ENCODE data around the gene MAPKBP1. TPM values are rescaled to one million over a fixed set of nuclear protein-coding genes. Genes with fewer than 3 reads are reported as not detected.

MAPKBP1 gene
- total RNA-seq, 2 donors from 2014 or later = 16.7 to 26.3 TPM

DNA sequence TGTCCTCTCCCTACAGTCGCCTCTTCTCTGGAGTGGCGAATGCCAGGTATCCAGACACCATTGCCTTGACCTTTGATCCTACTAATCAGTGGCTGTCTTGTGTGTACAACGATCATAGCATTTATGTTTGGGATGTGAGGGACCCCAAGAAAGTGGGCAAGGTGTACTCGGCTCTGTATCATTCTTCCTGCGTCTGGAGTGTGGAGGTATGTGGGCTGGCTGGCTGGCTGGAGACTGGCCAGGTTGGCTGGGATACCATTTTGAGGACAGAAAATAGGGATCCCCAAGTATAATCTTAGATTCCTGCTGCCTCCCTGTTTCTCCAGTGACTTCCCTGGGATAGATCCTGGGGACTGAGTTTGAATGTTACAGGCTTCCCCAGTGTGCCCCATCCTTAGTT lies 40.2 kb downstream of the MAPKBP1 start:
- Histone ChIP-seq H3K4me3 (ENCODE audit: low read length) (no peak overlapping the region), H3K27me3 (ENCODE audit: control insufficient read depth, insufficient read depth, low read length, poor library complexity, severe bottlenecking) (no peaks in the 10 kb centered on the region), H3K27ac (ENCODE audit: low read depth, low read length) (no peak overlapping the region), H3K9ac (ENCODE audit: extremely low read depth, low read length, poor library complexity, severe bottlenecking) (no peak overlapping the region), H3K36me3 (ENCODE audit: control insufficient read depth, insufficient read depth, low read length) (peaks cover 10% of the 10 kb centered on the region), H3K9me3 (ENCODE audit: control insufficient read depth, low read length) (no peaks in the 10 kb centered on the region), H3K4me1 (ENCODE audit: control insufficient read depth, insufficient read depth, low read length) (no peaks in the 10 kb centered on the region)
- H3K36me3 Mint-ChIP-seq (ENCODE audit: low read depth) = peaks cover 16% of the 10 kb centered on the region
- no peak overlapping the region for H3K27ac Mint-ChIP-seq
- DNase-seq = no peak
- WGBS, 2 experiments (ENCODE audit: insufficient coverage in 1 of 2, insufficient read length in 1 of 2) = 94 to 100% methylated on average over 4 to 5 of the region's 5 CpGs
- H3K9me3 Mint-ChIP-seq = no peaks in the 10 kb centered on the region
- H3K4me1 Mint-ChIP-seq = no peaks in the 10 kb centered on the region
- no peaks in the 10 kb centered on the region for H3K27me3 Mint-ChIP-seq (ENCODE audit: insufficient read depth)
- H3K4me3 Mint-ChIP-seq = no peak overlapping the region
- TF ChIP-seq, protein P1, sequence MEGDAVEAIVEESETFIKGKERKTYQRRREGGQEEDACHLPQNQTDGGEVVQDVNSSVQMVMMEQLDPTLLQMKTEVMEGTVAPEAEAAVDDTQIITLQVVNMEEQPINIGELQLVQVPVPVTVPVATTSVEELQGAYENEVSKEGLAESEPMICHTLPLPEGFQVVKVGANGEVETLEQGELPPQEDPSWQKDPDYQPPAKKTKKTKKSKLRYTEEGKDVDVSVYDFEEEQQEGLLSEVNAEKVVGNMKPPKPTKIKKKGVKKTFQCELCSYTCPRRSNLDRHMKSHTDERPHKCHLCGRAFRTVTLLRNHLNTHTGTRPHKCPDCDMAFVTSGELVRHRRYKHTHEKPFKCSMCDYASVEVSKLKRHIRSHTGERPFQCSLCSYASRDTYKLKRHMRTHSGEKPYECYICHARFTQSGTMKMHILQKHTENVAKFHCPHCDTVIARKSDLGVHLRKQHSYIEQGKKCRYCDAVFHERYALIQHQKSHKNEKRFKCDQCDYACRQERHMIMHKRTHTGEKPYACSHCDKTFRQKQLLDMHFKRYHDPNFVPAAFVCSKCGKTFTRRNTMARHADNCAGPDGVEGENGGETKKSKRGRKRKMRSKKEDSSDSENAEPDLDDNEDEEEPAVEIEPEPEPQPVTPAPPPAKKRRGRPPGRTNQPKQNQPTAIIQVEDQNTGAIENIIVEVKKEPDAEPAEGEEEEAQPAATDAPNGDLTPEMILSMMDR (conservative IDR thresholded peaks at IDR 0.05) = no peak

DNA sequence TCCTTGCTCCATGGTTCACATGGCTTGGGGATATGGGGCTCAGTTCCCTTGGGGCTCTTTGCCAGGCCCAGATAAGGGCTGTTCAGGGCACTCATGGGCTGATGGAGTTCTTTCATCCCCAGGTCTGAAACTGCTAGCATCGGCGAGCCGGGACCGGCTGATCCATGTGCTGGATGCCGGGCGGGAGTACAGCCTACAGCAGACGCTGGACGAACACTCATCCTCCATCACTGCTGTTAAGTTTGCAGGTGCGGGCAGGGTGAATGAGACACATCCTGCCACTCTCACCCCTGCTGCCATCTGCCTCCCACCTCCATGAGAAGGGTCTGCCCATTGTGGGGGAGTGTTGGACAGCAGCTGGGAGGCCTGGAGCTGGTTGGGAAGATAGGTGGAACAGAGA lies 42.5 kb downstream of the MAPKBP1 start:
- Histone ChIP-seq H3K9me3 (ENCODE audit: control insufficient read depth, low read length) (no peaks in the 10 kb centered on the region), H3K9ac (ENCODE audit: extremely low read depth, low read length, poor library complexity, severe bottlenecking) (no peak overlapping the region), H3K4me3 (ENCODE audit: low read length) (no peak overlapping the region), H3K4me1 (ENCODE audit: control insufficient read depth, insufficient read depth, low read length) (no peaks in the 10 kb centered on the region), H3K27ac (ENCODE audit: low read depth, low read length) (no peak overlapping the region), H3K36me3 (ENCODE audit: control insufficient read depth, insufficient read depth, low read length) (peaks cover 10% of the 10 kb centered on the region), H3K27me3 (ENCODE audit: control insufficient read depth, insufficient read depth, low read length, poor library complexity, severe bottlenecking) (no peaks in the 10 kb centered on the region)
- H3K4me1 Mint-ChIP-seq = no peaks in the 10 kb centered on the region
- H3K36me3 Mint-ChIP-seq (ENCODE audit: low read depth) = peaks cover 18% of the 10 kb centered on the region
- WGBS, 2 experiments (ENCODE audit: insufficient coverage in 1 of 2, insufficient read length in 1 of 2) = 95 to 100% methylated on average over 6 to 9 of the region's 9 CpGs
- no peak overlapping the region for H3K27ac Mint-ChIP-seq
- DNase-seq = no peak
- H3K27me3 Mint-ChIP-seq (ENCODE audit: insufficient read depth) = no peaks in the 10 kb centered on the region
- H3K9me3 Mint-ChIP-seq = no peaks in the 10 kb centered on the region
- no peak overlapping the region for H3K4me3 Mint-ChIP-seq
- TF ChIP-seq, protein P1 (conservative IDR thresholded peaks at IDR 0.05) = no peak

DNA sequence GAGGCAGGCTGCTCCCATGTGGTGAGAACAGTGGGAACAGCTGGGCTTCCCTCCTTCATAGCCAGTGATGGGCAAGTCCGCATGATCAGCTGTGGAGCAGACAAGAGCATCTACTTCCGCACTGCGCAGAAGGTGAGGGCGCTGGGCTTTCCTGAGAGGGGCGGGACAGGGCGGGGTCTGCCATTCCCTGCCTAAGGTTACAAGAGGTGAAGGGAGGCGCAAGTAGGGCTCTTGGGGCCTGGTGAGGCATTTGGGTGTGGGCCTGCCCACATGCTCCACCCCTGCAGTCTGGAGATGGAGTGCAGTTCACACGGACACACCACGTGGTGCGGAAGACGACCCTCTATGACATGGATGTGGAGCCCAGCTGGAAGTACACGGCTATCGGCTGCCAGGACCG lies 43.0 kb downstream of the MAPKBP1 start:
- no peak for DNase-seq
- TF ChIP-seq, protein P1 (conservative IDR thresholded peaks at IDR 0.05) = no peak
- Mint-ChIP-seq H3K36me3 (ENCODE audit: low read depth) (peaks cover 18% of the 10 kb centered on the region), H3K9me3 (no peaks in the 10 kb centered on the region), H3K27me3 (ENCODE audit: insufficient read depth) (no peaks in the 10 kb centered on the region), H3K4me1 (no peaks in the 10 kb centered on the region), H3K27ac (no peak overlapping the region), H3K4me3 (no peak overlapping the region)
- peaks cover 10% of the 10 kb centered on the region for H3K36me3 ChIP-seq (ENCODE audit: control insufficient read depth, insufficient read depth, low read length)
- WGBS, 2 experiments (ENCODE audit: insufficient coverage in 1 of 2, insufficient read length in 1 of 2) = 96 to 97% methylated on average over 9 to 14 of the region's 14 CpGs
- H3K9ac ChIP-seq (ENCODE audit: extremely low read depth, low read length, poor library complexity, severe bottlenecking) = no peak overlapping the region
- no peak overlapping the region for H3K4me3 ChIP-seq (ENCODE audit: low read length)
- H3K9me3 ChIP-seq (ENCODE audit: control insufficient read depth, low read length) = no peaks in the 10 kb centered on the region
- no peak overlapping the region for H3K27ac ChIP-seq (ENCODE audit: low read depth, low read length)
- no peaks in the 10 kb centered on the region for H3K4me1 ChIP-seq (ENCODE audit: control insufficient read depth, insufficient read depth, low read length)
- no peaks in the 10 kb centered on the region for H3K27me3 ChIP-seq (ENCODE audit: control insufficient read depth, insufficient read depth, low read length, poor library complexity, severe bottlenecking)
